GM19240 (cell line): Measurements from ENCODE around the gene ZNF90.
"Not testable (repeated sequence)": the region's sequence is repeated elsewhere in the genome, so short reads cannot be mapped to it uniquely, and the experiment has no call there.

ENCODE experiments used
- DNase-seq: peaks from one replicate; pipeline ENCODE4 v3.0.0; 2011; ENCODE audit warnings: low spot score; ENCODE audit not compliant: insufficient read length

Gene ZNF90

DNA sequence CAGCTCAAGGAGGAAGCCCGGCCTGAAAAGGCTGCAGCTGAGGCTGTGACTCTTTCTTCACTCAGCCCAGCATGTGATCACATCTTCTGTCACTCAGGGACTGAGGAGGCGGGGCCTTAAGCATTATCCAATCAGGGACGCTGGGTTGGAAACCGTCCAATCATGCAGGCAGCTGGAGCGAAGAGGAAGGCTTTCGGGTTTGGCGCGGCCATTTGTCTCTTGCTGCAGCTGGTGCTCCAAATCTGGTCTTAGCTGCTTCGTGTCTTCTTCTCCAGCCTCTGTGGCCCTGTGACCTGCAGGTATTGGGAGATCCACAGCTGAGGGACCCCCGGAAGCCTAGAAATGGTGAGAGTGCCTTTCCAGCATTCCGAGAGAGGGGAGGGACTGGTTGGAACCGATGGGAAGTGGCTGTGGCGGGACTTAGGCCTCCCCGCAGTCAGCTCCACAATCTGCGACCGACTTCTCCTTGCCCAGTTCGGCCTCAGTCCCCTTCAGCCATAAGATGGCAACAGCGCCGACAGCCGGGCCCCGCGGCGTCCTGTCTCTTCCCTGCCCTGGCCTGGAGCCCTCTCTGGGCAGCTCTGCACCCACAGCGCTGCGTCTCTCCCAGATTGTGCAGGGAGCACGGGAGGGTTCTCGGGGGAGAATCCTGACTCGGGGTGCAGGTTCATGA, at the start of gene ZNF90:
TSS of gene ZNF90 (plus strand) at position 210 of the 673 bp plus-strand sequence. CDS start at position 343, 133 bp downstream.
- DNase-seq, result peak; percentile 64

DNA sequence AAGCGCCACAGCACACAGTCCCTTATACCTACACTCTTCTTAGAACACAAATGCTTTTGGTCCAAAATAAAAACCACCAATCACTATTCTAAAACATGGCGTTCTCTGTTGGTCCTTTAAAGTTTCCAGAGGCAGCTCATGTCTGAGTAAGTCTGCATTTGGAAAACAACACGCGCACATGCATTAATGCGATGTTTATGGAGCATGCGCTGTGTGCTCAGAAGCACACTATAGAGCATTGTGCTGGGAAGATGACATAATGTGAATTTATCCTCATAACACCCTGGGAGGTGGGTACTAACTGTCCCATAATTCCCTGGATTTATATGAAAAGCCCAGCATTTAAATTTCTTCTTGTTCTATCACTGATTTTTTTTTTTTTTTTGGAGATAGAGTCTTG, 49.2 kb upstream of the ZNF90 start:
- DNase-seq, result no peak

DNA sequence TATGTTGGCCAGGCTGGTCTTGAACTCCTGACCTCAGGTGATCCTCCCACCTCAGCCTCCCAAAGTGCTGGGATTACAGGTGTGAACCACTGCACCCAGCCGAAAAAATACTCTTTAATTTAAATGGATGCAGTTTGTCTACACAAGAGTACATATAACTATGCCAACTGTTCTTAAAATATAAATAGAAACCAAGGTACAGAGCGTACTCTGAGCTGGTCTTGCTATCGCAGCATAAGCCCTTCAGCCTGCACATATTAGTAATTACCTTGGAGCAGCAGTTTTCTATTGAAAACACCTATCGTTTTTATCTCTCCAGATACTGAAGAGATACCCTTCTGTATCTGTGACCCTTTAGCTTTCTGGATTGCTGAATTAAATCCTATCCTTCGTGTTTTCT, 41.9 kb upstream of the ZNF90 start:
- no peak for DNase-seq

DNA sequence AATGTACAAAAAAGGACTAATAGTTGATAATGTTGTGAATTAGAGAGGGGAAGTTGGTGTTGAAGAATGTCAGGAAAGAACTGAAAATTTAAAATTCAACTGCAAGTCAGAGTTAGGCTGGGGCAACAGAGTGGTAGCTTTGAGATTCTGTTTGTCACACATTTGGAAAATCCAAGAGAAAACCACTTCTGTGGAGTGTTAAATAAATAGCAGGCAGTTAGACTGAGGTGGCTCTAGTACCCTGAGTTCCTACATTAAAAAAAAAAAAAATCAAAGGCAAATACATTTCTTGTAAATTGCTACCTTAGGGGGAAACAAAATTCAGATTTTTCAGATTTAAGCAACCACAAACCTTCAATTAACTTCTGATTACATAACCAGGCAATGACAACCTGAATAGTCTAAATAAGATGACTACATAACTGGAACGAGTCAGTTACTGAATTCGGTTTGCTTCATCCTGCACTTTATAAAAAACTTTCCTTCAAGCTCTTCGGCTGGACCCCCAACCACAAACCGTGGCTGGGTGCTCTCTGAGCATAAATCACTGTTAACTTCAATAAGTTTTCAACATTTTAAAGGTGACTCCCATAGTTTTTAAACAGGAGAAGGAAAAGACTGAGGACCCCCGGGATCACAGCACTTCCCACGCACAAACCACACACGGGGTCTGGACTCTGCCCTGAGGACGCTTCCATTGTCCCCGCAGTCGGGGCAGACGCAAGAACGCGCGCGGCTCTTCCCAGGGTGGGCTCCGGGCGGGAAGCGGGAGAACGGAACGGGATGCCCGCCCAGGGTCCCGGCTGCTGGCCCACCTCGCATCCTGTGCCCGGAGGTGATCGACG, 39.2 kb upstream of the ZNF90 start:
- no peak for DNase-seq

DNA sequence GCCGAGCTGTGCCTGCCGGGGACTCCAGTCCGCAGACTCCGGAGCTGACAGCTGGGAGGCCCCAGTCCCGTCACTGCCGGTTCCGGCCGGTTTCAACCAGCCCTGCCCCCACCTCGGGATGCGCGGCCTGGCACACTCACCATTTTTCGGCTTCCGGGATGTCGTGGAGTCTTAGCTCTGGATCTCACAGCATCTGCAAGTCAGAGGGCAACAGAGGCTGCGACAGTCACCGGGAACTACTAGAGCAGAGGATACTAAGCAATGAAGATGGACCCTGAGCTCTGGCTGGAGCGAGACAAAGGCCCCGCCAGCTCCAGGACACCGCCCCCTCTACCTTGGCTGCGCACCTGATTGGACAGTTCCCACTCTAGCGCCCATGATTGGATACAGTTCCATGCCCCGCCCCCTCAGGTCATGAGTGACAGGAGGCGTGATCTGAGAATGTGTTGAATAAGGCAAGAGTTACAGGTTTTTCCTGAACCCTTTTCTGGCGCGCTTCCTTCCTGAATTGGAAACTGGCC, 38.5 kb upstream of the ZNF90 start, which contains the start of gene ZNF682:
TSS of gene ZNF682 (minus strand) at position 303 of the 521 bp plus-strand sequence. CDS start at position 143, 160 bp downstream.
- DNase-seq, result peak; percentile 65

DNA sequence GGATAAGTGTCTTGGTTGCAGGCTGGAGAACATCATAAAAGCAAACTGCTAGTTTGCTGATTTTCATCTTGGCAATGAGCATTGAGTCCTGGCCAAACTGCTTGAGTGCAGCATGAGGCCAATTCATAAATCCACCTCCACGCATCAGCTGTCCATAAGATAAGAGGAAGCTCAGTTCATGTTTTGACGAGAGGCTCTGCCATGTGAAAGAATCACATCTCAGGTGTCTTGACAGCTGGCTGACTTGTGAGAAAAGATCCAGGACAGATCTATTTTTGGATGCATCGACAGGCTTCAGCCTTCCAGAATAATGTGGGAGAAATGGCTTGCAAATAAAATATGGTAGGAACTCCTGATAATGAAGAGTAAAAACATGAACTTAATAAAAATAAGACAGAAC, 33.1 kb upstream of the ZNF90 start:
- DNase-seq, result no peak

DNA sequence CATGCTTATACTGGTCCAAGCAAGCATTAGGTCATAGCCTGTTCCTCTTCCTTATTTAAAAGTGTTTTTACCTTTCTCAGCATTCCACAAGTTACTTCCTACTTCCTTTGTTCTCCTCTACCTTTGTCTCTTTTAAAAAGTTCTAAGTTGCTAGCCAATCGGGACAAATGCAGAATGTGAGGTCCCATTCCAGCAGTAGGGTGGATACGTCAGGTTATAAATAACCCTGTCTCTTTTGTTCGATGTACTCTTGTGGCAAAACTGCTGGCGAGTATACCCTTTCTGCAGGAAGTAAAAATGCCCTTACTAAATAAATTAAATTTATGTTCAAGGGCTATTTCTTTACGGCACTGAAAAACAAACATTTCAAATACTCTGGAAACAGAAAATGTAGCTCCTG, 32.1 kb upstream of the ZNF90 start:
- not testable (repeated sequence) for DNase-seq

DNA sequence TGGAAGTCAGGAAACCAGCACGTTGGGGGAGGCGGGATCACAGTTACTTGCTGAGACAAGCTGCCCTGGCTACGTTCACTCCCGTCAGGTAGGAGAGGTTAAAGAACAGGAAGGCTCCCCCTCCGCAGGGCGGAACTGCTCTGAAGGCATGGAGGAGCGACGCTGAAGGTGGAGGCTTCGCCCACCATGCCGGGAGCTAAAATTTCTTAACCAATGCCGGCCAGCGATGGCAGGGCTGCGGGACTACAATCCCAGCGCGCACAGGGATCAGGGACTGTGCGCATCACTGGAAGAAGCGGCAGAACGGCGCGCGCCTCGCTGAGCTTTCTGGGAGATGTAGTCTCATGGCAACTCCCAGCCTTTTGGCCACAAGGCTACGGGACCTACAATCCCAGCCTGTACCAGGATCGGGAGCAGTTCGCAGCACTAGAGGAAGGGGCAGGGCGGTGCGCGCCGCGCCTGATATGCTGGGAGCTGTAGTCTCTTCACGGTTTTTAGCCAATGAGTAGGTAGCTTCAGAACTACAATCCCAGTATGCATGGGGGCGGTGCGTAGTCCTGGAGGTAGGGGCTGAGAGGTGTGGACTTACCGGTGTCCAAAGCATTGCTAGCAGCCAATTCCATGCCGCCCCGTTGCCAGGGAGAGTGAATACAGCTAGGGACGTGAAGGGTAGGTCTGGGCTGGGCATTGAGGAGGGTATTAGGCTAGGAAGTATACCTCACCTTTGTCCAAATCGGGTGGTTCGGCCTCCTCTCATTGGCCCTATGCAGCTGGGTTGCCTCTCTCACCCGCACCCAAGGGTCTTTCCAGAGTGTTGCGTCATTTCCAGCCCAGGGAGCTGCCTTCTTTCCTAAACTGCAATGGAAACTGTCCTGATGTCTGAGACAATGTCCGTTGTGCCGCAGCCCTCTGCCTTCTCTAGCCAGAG, 25.7 kb upstream of the ZNF90 start:
- DNase-seq, result peak; percentile 11

DNA sequence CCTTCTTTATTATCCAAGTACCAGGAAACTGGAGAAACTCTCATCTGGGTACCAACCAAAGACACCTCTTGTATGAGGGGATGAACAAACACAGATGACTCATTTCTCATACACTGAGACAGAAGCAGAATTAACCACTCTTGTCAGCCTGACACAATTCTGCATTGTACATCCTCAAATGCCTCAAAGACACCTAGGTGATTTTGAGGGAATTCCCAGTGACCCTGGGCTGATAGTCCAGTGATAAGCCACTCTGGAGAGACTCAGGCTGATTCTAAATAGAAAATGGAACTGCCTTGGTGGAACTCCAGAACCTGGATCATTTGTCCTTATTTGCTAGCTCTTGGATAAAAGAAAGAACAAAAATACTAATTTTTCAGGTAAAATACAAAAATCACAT, 19.1 kb upstream of the ZNF90 start:
- DNase-seq, result not testable (repeated sequence)

DNA sequence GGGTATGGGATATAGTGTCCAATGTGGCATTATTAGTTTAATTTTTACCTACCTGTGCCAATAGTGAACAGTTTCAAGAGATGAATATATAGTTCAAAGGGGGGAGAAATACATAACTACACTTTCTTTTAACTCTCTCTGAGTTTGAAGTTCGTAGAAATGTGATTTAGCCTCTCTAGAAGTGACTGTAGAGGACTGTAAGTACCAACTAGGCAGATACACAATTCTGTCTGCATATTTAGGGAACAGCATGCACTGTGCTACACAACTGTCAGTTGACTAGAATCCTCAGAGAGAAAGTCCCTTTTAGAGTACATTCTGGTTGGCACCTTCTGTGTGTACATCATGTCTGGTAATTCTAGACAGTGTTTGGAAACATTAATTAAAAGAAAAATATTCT, 17.5 kb upstream of the ZNF90 start:
- no peak for DNase-seq

DNA sequence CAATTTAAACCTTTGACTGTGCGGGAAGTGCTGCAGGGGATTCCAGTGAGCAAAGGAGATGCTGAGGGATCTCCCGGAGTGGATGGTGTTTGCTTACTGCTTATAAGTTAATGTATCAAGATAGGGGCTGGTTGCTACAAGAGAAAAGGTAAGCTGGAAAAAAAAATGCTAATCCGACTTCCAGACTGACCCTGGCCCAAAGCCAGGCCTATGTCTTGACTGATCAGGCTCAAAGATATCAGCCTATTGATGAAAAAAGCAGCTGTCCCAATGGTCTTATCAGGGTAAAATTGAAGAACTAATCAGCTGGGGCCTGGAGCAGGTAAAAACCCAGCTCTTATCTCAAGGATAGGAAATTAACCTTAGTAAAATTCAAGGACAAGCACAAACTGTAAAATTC, 10.9 kb upstream of the ZNF90 start:
- DNase-seq, result no peak

DNA sequence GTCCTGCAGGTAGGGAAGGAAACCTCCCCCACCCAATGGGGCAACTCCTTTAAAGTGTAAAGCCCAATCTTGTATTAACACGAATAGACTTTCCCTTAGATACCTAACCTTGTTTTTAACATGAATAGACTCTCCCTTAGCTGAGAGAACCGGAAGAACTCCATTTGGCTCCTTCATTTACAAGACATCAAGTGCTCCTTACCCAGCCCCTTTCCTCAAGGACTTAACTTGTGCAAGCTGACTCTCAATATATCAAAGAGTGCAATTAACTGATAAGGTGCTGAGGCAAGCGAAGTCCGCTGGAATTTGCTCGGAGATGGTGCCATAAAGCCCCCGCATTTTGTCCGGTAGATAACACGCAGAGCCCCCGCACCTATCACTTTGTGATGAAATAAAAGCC, 9.9 kb upstream of the ZNF90 start:
- no peak for DNase-seq

DNA sequence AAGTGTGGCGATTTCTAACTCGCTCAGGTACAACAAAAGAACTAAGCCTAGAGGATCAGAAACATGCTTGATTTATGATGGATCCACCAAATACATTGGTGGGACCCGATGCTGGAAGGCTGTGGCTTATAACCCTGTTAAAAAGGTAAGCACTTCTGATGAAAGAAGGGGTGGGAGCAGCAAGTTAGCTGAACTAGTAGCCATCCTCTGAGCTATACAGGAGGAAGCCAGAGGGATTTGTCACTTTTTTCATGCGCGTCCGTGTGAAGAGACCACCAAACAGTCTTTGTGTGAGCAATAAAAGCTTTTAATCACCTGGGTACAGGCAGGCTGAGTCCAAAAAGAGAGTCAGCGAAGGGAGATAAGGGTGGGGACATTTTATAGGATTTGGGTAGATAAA, 9.2 kb upstream of the ZNF90 start:
- not testable (repeated sequence) for DNase-seq

DNA sequence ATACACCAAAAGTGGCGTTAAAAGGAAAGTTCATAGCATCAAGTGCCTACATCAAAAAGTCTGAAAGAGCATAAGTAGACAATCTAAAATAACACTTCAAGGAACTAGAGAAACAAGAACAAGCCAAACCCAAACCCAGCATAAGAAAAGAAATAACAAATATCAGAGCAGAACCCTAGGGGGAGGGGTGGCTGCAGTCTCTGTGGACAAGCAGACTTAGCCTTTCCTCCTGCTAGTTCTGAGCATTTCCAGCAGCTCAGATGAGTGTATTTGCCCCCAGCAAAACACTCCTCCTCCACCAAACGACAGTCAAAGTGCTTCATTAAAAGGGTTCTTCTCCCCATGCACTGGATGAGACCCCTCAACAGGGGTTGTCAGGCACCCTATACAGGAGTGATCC, 7.1 kb upstream of the ZNF90 start:
- no peak for DNase-seq

DNA sequence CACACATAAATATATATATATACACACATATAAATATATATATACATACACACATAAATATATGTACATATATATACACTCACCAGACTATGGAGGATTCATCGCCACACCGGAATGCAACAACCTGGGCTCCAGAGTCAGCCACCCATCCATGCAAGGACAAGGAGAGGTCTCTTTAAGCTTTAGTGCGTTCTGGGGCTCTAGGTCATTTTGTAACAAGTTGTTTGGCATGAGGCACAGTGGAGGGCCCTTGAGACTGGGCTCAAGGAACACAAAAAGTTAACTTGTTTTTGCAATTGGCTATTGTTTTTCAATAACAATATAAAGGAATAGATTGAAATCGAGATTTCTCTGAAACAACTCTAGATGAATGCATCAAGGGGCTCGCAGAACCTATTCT, 4.9 kb upstream of the ZNF90 start:
- no peak for DNase-seq

DNA sequence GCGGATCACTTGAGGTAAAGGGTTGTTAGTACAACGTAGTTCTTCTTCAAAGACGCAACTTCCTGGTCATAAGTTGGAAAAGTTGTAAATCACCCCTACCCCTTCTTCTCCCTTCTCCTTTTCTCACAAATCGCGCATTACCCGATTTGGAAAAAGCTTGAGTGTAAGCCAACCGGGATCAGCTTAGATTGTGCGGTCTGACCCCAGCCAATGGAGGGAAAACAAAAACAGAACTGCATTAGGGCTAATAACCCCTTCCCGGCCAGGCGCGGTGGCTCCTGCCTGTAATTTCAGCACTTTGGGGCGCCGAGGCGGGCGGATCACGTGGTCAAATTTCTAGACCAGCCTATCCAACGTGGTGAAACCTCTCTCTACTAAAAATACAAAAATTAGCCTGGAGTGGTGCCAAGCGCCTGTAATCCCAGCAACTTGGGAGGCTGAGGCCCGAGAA, 806 bp downstream of the ZNF90 start:
- DNase-seq, result no peak

DNA sequence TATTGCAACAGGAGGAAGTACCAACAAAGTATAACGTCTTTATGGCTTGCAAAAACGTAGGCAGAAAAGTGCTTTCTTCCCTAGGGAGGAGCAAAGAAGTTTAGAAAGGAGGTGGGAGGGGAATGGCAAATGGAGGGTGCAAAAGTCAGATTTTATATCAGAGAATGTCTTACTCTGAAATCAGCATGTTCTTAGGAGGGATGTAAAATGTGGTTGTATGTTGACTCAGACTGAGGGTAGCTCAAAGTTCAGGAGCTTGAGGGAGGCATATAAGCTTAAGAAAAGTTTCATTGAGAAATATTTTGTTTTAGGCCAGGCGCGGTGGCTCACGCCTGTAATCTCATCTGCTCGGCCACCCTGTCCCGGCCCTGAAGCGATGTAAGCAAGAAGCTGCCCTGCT, 1.7 kb downstream of the ZNF90 start:
- no peak for DNase-seq

DNA sequence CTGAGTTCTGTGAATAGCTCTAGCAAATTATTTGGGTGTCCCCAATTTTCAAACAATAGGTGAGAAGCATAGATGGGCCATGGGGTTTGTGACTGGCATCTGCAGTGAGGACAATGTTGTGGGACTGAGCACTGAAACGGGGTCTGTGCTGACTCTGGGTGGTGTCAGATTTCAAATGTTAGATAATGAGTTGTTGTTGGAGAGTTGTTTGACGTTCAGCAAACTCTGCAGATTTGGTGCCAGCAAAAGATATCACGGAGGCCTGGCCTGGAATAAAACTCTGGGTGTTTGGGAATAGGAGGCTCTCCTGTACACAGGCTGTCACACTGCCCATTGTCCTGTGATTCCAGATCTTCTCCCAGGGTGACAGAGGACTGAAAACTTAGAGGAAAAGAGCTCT, 2.9 kb downstream of the ZNF90 start:
- DNase-seq, result no peak

DNA sequence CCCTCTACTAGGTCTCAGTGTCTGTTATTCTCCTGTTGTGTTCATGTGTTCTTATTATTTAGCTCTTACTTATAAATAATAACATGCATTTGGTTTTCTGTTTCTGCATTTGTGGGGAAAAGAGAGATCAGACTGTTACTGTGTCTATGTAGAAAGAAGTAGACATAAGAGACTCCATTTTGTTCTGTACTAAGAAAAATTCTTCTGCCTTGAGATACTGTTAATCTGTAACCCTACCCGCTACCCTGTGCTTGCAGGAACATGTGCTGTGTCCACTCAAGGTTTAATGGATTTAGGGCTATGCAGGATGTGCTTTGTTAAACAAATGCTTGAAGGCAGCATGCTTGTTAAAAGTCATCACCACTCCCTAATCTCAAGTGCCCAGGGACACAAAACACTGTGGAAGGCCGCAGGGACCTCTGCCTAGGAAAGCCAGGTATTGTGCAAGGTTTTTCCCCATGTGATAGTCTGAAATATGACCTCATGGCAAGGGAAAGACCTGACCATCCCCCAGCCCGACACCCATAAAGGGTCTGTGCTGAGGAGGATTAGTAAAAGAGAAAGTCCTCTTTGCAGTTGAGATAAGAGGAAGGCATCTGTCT, 4.5 kb downstream of the ZNF90 start:
- not testable (repeated sequence) for DNase-seq

DNA sequence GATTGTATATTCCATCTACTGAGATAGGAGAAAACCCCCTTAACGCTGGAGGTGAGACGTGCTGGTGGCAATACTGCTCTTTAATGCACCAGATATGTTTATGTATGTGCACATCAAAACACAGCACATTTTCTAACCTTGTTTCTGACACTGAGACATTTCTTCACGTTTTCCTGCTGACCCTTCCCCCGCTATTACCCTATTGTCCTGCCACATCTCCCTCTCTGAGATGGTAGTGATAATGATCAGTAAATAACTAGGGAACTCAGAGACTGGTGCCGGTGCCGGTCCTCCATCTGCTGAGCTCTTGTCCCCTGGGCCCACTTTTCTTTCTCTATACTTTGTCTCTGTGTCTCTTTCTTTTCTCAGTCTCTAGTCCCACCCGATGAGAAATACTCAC, 5.1 kb downstream of the ZNF90 start:
- not testable (repeated sequence) for DNase-seq

DNA sequence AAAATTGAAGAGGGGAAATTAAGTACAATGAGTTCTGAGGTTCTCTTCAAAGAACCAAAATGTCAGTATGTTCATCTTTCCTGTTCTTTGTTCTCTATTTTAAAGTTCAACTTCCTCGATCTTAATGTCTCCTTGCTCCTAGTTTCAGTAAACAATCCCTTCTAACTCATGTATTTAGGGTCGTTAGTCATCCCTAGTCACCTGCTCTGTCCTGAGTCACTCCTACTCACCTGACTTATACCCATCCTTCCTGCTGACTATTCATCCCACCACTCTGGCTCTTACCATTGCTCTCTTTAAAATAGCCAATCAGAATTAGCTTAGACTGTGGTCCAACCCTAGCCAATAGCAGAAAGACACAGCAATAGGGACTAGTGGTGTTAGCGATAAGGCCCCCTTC, 24.3 kb downstream of the ZNF90 start:
- DNase-seq, result no peak
